HEK293 (cell line): ENCODE results near the gene ADAMTS17.

Experiments
- CTCF ChIA-PET: fragments of 350-600 bp; formaldehyde crosslinking; extraction: SDS; loops from one replicate; lab custom pipeline; 2021; ENCODE audit warnings: antibody characterized with exemption; lab: Yijun Ruan, JAX
- POLR2A ChIA-PET: fragments of 300-600 bp; formaldehyde crosslinking; extraction: SDS; loops from one replicate; lab custom pipeline; 2020; ENCODE audit warnings: antibody characterized with exemption, inconsistent platforms; lab: Yijun Ruan, JAX
- H3K27ac ChIP-seq: fragments of 200-500 bp; sonication (Bioruptor generic); 2 replicates; pipeline ENCODE4 v1.5.1; 2014; ENCODE audit warnings: low read depth, low read length, control low read depth, inconsistent platforms; ENCODE audit errors: extremely low read depth
- H3K36me3 ChIP-seq, 2 experiments: fragments of 200-500 bp in 1 of 2; sonication (Bioruptor generic) in 1 of 2; 1 replicate in 1 of 2; 2 replicates in 1 of 2; pipeline ENCODE4 v1.5.1; 2014 to 2017; ENCODE audit warnings: inconsistent platforms in 2 of 2, low read length in 2 of 2; ENCODE audit not compliant: control insufficient read depth in 2 of 2, insufficient read depth in 1 of 2
- H3K4me1 ChIP-seq: fragments of 200-500 bp; sonication (Bioruptor generic); 2 replicates; pipeline ENCODE4 v1.5.1; 2014; ENCODE audit warnings: mild to moderate bottlenecking, low read length, inconsistent platforms; ENCODE audit not compliant: control insufficient read depth, insufficient read depth
- H3K4me3 ChIP-seq: 2 replicates; pipeline ENCODE4 v1.5.1; 2011; ENCODE audit warnings: low read depth, mild to moderate bottlenecking, control low read depth, low read length, moderate library complexity
- H3K9me3 ChIP-seq: fragments of 200-500 bp; sonication (Bioruptor generic); 2 replicates; pipeline ENCODE4 v1.5.1; 2014; ENCODE audit warnings: low read depth, low read length, inconsistent platforms; ENCODE audit not compliant: control insufficient read depth, insufficient read depth
- EGR2 ChIP-seq: fragments of 450-650 bp; formaldehyde crosslinking; IDR thresholded peaks from 2 replicates; pipeline ENCODE4 v1.5.1; 2016; ENCODE audit warnings: low read depth, missing biosample characterization, missing genetic modification characterization
- GLI2 ChIP-seq: fragments of 450-650 bp; formaldehyde crosslinking; IDR thresholded peaks from 2 replicates; pipeline ENCODE4; 2017; ENCODE audit warnings: missing biosample characterization, missing genetic modification characterization, low read depth, borderline replicate concordance
- REST ChIP-seq: fragments of 450-650 bp; formaldehyde crosslinking; IDR thresholded peaks from 2 replicates; pipeline ENCODE4 v1.5.1; 2016; ENCODE audit warnings: missing biosample characterization, missing genetic modification characterization
- SCRT2 ChIP-seq: fragments of 450-650 bp; formaldehyde crosslinking; IDR thresholded peaks from 2 replicates; pipeline ENCODE4 v1.5.1; 2016; ENCODE audit warnings: missing biosample characterization, missing genetic modification characterization
- TCF7L2 ChIP-seq: IDR thresholded peaks from 2 replicates; pipeline ENCODE4 v1.6.1; 2011; ENCODE audit warnings: low read depth, mild to moderate bottlenecking, inconsistent platforms, low read length, moderate library complexity, borderline replicate concordance
- ZIC2 ChIP-seq: fragments of 450-650 bp; formaldehyde crosslinking; IDR thresholded peaks from 2 replicates; pipeline ENCODE4 v1.5.1; 2016; ENCODE audit warnings: missing biosample characterization, missing genetic modification characterization
- ZNF148 ChIP-seq: fragments of 450-650 bp; formaldehyde crosslinking; IDR thresholded peaks from 2 replicates; pipeline ENCODE4 v1.5.0; 2017; ENCODE audit warnings: missing biosample characterization, missing genetic modification characterization, borderline replicate concordance
- ZNF274 ChIP-seq, 2 experiments: fragments of 200-500 bp in 1 of 2; fragments of 450-650 bp in 1 of 2; sonication (Bioruptor generic) in 1 of 2; formaldehyde crosslinking in 1 of 2; IDR thresholded peaks; 2 replicates each; pipeline versions ENCODE4 v1.5.1 to v1.6.1; 2014 to 2016; ENCODE audit warnings: borderline replicate concordance in 1 of 2, inconsistent platforms in 1 of 2, low read length in 1 of 2, missing biosample characterization in 1 of 2, missing genetic modification characterization in 1 of 2
- ZNF350 ChIP-seq: fragments of 450-650 bp; formaldehyde crosslinking; IDR thresholded peaks from 2 replicates; pipeline ENCODE4 v1.5.0; 2017; ENCODE audit warnings: missing biosample characterization, mild to moderate bottlenecking, missing genetic modification characterization
- ZNF423 ChIP-seq: fragments of 450-650 bp; formaldehyde crosslinking; IDR thresholded peaks from 2 replicates; pipeline ENCODE4 v1.5.1; 2016; ENCODE audit warnings: missing biosample characterization, missing genetic modification characterization
- ZNF501 ChIP-seq: fragments of 450-650 bp; formaldehyde crosslinking; IDR thresholded peaks from 2 replicates; pipeline ENCODE4 v1.5.1; 2016; ENCODE audit warnings: missing biosample characterization, missing genetic modification characterization
- ZNF513 ChIP-seq: fragments of 450-650 bp; IDR thresholded peaks from 2 replicates; pipeline ENCODE4 v1.5.1; 2018; ENCODE audit warnings: missing biosample characterization, missing genetic modification characterization
- ZNF514 ChIP-seq: fragments of 450-650 bp; formaldehyde crosslinking; IDR thresholded peaks from 2 replicates; pipeline ENCODE4 v1.5.1; 2016; ENCODE audit warnings: missing biosample characterization, missing genetic modification characterization
- ZNF571 ChIP-seq: fragments of 450-650 bp; formaldehyde crosslinking; IDR thresholded peaks from 2 replicates; pipeline ENCODE4 v1.5.0; 2017; ENCODE audit warnings: missing biosample characterization, missing genetic modification characterization
- ZNF596 ChIP-seq: fragments of 450-650 bp; IDR thresholded peaks from 2 replicates; pipeline ENCODE4 v1.5.0; 2018; ENCODE audit warnings: missing biosample characterization, mild to moderate bottlenecking, missing genetic modification characterization, moderate library complexity
- ZNF610 ChIP-seq: fragments of 450-650 bp; formaldehyde crosslinking; IDR thresholded peaks from 2 replicates; pipeline ENCODE4 v1.5.1; 2016; ENCODE audit warnings: missing biosample characterization, missing genetic modification characterization, borderline replicate concordance
- ZNF626 ChIP-seq: fragments of 450-650 bp; sonication (Bioruptor Pico); formaldehyde crosslinking; IDR thresholded peaks from 2 replicates; pipeline ENCODE4 v1.5.1; 2018; ENCODE audit warnings: missing biosample characterization, missing genetic modification characterization, inconsistent platforms
- ZNF654 ChIP-seq: fragments of 450-650 bp; formaldehyde crosslinking; IDR thresholded peaks from 2 replicates; pipeline ENCODE4 v1.5.1; 2016; ENCODE audit warnings: low read depth, missing biosample characterization, missing genetic modification characterization
- ZNF692 ChIP-seq: fragments of 450-650 bp; formaldehyde crosslinking; IDR thresholded peaks from 2 replicates; pipeline ENCODE4 v1.5.1; 2016; ENCODE audit warnings: missing biosample characterization, missing genetic modification characterization
- ZNF792 ChIP-seq: fragments of 450-650 bp; formaldehyde crosslinking; IDR thresholded peaks from 2 replicates; pipeline ENCODE4 v1.5.1; 2016; ENCODE audit warnings: missing biosample characterization, missing genetic modification characterization
- ZSCAN30 ChIP-seq: fragments of 450-650 bp; IDR thresholded peaks from 2 replicates; pipeline ENCODE4 v1.5.1; 2018; ENCODE audit warnings: missing biosample characterization, mild to moderate bottlenecking, missing genetic modification characterization, moderate library complexity

ADAMTS17 gene

GRCh38 chr15:100018191-100018590 is 323.6 kb downstream of the ADAMTS17 start (continued):
- TF ChIP-seq REST (tag by site-specific recombination), result no peak
- TF ChIP-seq ZNF350, result no peak
- no peak for TF ChIP-seq ZNF501 (tag by site-specific recombination)
- no peak for TF ChIP-seq EGR2
- no peak for TF ChIP-seq ZNF692 (tag by site-specific recombination)
- TF ChIP-seq ZNF571, result no peak

GRCh38 chr15:100017140-100017539 is 324.6 kb downstream of the ADAMTS17 start:
- TF ChIP-seq ZNF596 (tag by site-specific recombination), result no peak
- no peak for TF ChIP-seq ZNF148 (tag by site-specific recombination)
- TF ChIP-seq ZNF423 (tag by site-specific recombination), result no peak
- peak; percentile 62 for TF ChIP-seq SCRT2 (tag by site-specific recombination)
- peak; percentile 88 for TF ChIP-seq ZIC2 (tag by site-specific recombination)
- TF ChIP-seq ZNF610, result no peak
- no peak for TF ChIP-seq ZNF626
- ChIA-PET POLR2A (no interaction called here), CTCF (no interaction called here)
- Histone ChIP-seq H3K9me3 (no peaks in the 10 kb centered on the region), H3K36me3 (no peaks in the 10 kb centered on the region), H3K27ac (no peak overlapping the region), H3K4me1 (no peaks in the 10 kb centered on the region), H3K4me3 (no peak overlapping the region)

GRCh38 chr15:100016632-100017031 is 325.1 kb downstream of the ADAMTS17 start:
- Histone ChIP-seq H3K4me3 (no peak overlapping the region), H3K36me3 (no peaks in the 10 kb centered on the region), H3K27ac (no peak overlapping the region), H3K4me1 (no peaks in the 10 kb centered on the region), H3K9me3 (no peaks in the 10 kb centered on the region)
- ChIA-PET POLR2A (no interaction called here), CTCF (interaction anchor here (0.6 to 1.2 kb wide), 2 partner anchors 15 to 333 kb away, joined by 3 read pairs; no protein-coding TSS in a partner anchor)
- TF ChIP-seq ZNF792 (tag by site-specific recombination), result no peak
- no peak for TF ChIP-seq ZNF654 (tag by site-specific recombination)
- no peak for TF ChIP-seq TCF7L2
- no peak for TF ChIP-seq ZNF274 (IDR thresholded peaks at IDR 0.05; ENCODE audit: low read length)
- TF ChIP-seq ZNF274 (tag by site-specific recombination; IDR thresholded peaks at IDR 0.05; ENCODE audit: borderline replicate concordance), result no peak
- TF ChIP-seq ZSCAN30 (tag by site-specific recombination), result no peak
- TF ChIP-seq ZNF148 (tag by site-specific recombination), result no peak
- no peak for TF ChIP-seq ZNF513 (tag by site-specific recombination)
- TF ChIP-seq EGR2, result no peak
- no peak for TF ChIP-seq ZNF514
- no peak for TF ChIP-seq GLI2 (tag by site-specific recombination)
